ENCODE results near the gene ACTN1.

The ACTN1 gene

GRCh38 chr14:68955851-68956179, 23.3 kb downstream of the ACTN1 start (continued):
- TF ChIP-seq ZNF837 (tag by site-specific recombination; IDR thresholded peaks at IDR 0.05), result no peak
- TF ChIP-seq ZNF423 (tag by site-specific recombination; IDR thresholded peaks at IDR 0.05), result no peak

- H3K36me3 ChIP-seq (ENCODE audit: control insufficient read depth in 2 of 2, insufficient read depth in 1 of 2, low read length in 2 of 2), result peaks cover 0 to 5% of the 10 kb centered on the region in 2 experiments; a peak in 1 of 3 replicates
- H3K4me3 ChIP-seq (ENCODE audit: low read depth, low read length), result no peak overlapping the region
- TF ChIP-seq GLI4 (tag by site-specific recombination; IDR thresholded peaks at IDR 0.05) (no peak), ZNF280C (tag by site-specific recombination; IDR thresholded peaks at IDR 0.05) (no peak), ZIC2 (tag by site-specific recombination; IDR thresholded peaks at IDR 0.05) (peak; percentile 96), OSR2 (tag by site-specific recombination; IDR thresholded peaks at IDR 0.05) (no peak), ZNF112 (tag by site-specific recombination; IDR thresholded peaks at IDR 0.05) (no peak), KLF10 (tag by site-specific recombination; IDR thresholded peaks at IDR 0.05) (no peak), ZNF514 (tag by site-specific recombination; IDR thresholded peaks at IDR 0.05) (no peak), ZNF837 (tag by site-specific recombination; IDR thresholded peaks at IDR 0.05) (no peak), BCL6B (tag by site-specific recombination; IDR thresholded peaks at IDR 0.05) (no peak), ZNF26 (tag by site-specific recombination; IDR thresholded peaks at IDR 0.05) (no peak), TRIM28 (IDR thresholded peaks at IDR 0.05; ENCODE audit: borderline replicate concordance, low read length) (peak; percentile 45; the same call in 1 of the 2 replicates)
- ChIA-PET POLR2A (interaction anchor here (1.6 kb wide), 1 partner anchor 15 kb away, joined by 5 read pairs; no protein-coding TSS in a partner anchor), CTCF (interaction anchor here (1.6 to 3.3 kb wide), 2 partner anchors 13 to 45 kb away, joined by 8 to 14 read pairs; no protein-coding TSS in a partner anchor)
- no peaks in the 10 kb centered on the region for H3K9me3 ChIP-seq (ENCODE audit: control insufficient read depth, insufficient read depth, low read depth, low read length)
- peaks cover 2% of the 10 kb centered on the region for H3K4me1 ChIP-seq (ENCODE audit: control insufficient read depth, insufficient read depth, low read length)
- H3K27ac ChIP-seq (ENCODE audit: extremely low read depth, low read depth, low read length), result no peak overlapping the region
Measured at GRCh38 chr14:68955164-68955850, 23.8 kb downstream of the ACTN1 start.

- H3K4me3 ChIP-seq (ENCODE audit: low read depth, low read length), result no peak overlapping the region
- no peak overlapping the region for H3K27ac ChIP-seq (ENCODE audit: extremely low read depth, low read depth, low read length)
- CTCF ChIA-PET, result interaction anchor here (1.6 kb wide), 1 partner anchor 154 kb away, joined by 5 read pairs; no protein-coding TSS in a partner anchor
- no peaks in the 10 kb centered on the region for H3K9me3 ChIP-seq (ENCODE audit: control insufficient read depth, insufficient read depth, low read depth, low read length)
- H3K36me3 ChIP-seq (ENCODE audit: control insufficient read depth in 2 of 2, insufficient read depth in 1 of 2, low read length in 2 of 2), result peaks cover 0 to 5% of the 10 kb centered on the region in 2 experiments; a peak in 1 of 3 replicates
- POLR2A ChIA-PET, result interaction anchor here (1.0 kb wide), 1 partner anchor 13 kb away, joined by 3 read pairs; no protein-coding TSS in a partner anchor
- TF ChIP-seq ZNF416 (tag by site-specific recombination; IDR thresholded peaks at IDR 0.05) (no peak), ZFHX2 (tag by site-specific recombination; conservative IDR thresholded peaks at IDR 0.05) (peak; percentile 54), SP2 (tag by site-specific recombination; IDR thresholded peaks at IDR 0.05) (no peak), GFI1B (tag by site-specific recombination; IDR thresholded peaks at IDR 0.05) (no peak), EGR2 (tag by site-specific recombination; IDR thresholded peaks at IDR 0.05; ENCODE audit: low read depth) (peak; percentile 23; the same call in 1 of the 2 replicates)
- peaks cover 5% of the 10 kb centered on the region for H3K4me1 ChIP-seq (ENCODE audit: control insufficient read depth, insufficient read depth, low read length)
Measured at GRCh38 chr14:68953196-68953555, 25.9 kb downstream of the ACTN1 start.
